GM19452 (cell line): Measurements from ENCODE around the gene LYAR.

Experiments used
- ATAC-seq: cut with Tn5 transposase; IDR thresholded peaks from one replicate; pipeline ENCODE4 v1.9.1; 2021; ENCODE audit not compliant: unreplicated experiment

Gene LYAR, protein sequence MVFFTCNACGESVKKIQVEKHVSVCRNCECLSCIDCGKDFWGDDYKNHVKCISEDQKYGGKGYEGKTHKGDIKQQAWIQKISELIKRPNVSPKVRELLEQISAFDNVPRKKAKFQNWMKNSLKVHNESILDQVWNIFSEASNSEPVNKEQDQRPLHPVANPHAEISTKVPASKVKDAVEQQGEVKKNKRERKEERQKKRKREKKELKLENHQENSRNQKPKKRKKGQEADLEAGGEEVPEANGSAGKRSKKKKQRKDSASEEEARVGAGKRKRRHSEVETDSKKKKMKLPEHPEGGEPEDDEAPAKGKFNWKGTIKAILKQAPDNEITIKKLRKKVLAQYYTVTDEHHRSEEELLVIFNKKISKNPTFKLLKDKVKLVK

DNA sequence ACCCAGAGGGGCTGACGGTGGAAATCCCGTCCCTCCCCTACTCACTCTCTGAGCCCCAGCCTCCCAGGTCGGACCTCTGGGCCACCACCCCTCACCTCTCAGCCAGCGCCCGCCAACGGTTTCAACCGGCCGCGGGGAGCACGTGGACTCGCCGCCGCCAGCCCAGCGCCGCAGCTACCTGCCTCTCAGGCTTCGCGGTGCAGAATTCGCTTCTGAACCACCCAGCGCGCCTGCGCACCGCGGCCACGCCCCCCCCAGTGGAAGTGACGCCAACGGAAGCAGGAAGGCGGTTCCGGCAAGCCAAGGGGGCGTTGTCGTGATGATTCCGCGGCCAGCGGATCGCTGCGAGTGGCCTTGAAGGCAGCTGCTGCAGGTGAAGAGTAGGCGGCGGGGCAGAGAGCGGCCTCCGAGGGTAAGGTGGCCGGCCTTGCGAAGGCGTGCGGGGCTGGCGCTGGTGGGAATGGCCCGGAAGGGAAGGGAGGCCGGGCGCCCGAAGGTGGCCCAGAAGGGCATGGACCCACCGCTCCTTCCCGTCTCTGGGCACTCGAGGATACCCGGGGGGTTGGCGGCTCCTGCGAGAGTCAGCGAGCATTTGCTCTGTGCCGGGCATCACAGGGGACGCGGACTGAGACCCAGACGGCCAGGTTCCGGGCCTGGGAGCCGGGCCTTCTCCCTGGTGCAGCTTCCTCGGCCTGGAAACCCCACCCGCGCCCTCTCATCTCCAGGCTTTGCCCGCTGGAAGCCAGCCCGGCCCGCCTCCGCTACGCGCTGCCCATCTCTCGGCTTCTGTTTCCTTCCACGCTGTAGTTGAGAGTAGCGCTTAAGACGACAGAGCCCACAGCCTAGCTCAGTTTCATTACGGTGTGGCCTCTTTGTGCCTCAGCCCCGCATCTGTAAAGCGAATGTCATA is at the start of gene LYAR, which contains the start of gene ZBTB49:
TSS of gene LYAR (minus strand) at position 214 of the 910 bp plus-strand sequence. CDS start 6,412 bp downstream, outside the sequence.
TSS of gene ZBTB49 (plus strand) at position 311 of the 910 bp plus-strand sequence. CDS start 9,695 bp downstream, outside the sequence.
- ATAC-seq = peak; percentile 88

DNA sequence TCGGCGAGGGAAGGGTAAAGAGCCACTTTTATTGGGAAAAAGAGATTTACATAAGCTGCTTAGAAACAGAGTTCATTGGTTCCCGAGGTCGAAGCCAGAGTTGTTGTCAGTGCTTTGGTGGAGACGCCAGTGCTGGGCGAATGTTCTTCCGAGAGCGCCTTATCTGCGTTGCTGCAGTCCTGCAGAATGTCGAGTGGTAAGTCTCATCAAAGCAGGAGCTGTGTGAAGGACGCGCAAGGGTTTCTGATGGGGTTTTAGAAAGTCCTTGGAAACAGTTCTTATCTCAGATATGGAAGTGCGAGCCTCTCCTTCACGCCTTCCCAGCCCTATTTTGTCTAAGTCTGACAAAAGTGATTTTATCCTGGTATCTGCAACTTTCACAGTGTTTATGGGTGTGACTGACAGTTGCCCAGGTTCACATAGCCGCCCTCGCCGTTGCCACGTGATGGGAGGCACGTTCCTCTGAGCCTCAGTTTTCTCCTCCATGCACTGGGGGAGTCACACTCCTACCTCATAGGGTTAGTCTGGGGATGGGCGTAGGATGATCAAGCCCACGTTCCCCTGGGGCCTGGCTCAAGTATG is 49.6 kb upstream of the LYAR start:
- no peak for ATAC-seq

DNA sequence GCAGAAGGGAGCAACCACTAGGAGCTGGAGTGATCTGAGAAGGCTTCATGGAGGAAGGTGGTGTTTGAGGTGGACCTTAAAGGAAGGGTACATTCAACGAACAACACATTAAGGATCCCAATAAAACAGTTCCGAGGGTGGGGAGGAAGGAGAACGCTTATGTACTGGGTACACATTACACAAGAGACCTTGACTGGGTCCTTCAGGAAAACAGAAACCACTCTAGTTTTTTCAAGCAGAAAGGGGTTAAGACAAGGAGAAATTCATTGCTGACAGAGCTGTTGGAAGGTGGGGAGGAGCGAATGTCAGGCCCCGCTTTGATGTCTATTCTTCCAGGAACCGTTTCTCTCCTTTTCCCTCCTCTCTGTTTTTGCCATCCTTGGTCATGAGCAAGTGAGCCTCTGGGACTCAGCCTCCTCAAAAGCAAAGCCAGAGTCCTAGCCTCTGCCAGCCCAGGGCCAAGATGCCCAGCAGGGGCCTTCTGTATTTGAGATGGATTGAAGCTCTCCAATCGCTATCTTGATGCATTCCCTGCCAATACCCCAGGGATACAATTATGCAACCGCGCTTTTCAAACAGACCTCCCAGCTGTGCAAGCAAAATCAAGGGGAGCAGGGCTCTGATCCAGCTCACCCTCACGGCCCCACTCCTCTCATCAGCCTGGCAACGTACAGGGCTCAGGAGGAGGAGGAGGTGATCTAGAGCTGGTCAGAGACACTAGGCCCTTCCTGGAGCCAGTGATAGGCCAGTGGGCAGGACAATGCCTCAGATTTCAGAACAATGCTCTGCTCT is 48.5 kb upstream of the LYAR start:
- ATAC-seq = no peak

DNA sequence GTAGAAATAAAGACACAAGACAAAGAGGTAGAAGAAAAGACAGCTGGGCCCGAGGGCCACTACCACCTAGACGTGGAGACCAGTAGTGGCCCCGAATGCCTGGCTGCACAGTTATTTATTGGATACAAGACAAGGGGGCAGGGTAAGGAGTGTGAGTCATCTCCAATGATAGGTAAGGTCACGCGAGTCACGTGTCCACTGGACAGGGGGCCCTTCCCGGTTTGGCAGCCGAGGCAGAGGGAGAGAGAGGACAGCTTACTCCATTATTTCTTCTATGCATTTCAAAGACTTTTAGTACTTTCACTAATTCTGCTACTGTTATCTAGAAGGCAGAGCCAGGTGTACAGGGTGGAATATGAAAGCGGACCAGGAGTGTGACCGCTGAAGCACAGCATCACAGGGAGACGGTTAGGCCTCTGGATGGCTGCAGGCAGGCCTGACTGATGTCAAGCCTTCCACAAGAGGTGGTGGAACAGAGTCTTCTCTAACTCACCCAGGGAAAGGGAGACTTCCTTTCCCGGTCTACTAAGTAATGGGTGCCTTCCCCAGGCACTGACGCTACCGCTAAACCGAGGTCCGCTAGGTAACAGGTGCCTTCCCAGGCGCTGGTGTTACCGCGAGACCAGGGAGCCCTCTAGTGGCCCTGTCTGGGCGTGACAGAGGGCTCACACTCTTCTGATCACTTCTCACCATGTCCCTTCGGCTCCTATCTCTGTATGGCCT is 45.0 kb upstream of the LYAR start:
- peak; percentile 82 for ATAC-seq

DNA sequence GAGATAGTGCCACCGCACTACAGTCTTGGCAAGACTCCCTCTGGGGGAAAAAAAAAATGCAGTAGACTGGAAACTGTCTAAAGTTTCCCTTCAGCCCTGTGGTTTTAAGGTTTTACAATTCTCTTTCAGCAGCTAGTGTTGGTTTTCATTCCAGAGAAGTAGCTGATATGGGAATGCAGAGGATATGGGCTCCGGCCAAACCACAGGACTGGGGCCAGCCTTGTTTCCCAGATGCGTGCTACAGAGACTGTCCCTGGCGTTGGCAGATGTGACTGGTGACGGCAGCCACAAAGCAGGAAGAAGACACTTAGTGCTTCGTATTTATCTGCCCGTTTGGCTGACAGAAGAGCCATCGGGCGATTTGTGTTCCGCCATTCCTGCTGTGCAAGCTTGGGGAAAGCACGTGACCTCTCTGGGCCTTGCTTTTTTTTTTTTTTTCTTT is 43.3 kb upstream of the LYAR start:
- no peak for ATAC-seq

DNA sequence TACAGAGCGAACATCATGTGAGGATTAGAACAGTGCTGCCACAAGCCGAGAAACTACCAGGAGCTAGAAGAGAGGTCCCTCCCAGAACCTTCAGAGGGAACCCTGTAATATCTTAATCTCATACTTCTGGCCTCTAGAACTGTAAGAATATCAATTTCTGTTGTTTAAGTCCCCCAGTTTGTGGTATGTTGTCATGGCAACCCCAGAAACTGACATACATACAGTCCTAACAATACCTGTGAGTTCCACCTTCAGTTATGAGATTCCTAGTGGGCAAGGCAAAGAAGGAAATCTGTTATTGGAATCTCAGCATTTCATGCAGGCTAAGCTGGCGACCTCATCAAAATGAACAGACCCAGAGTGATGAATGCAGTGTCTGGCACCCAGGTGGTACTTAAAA is 42.6 kb upstream of the LYAR start:
- ATAC-seq = no peak

DNA sequence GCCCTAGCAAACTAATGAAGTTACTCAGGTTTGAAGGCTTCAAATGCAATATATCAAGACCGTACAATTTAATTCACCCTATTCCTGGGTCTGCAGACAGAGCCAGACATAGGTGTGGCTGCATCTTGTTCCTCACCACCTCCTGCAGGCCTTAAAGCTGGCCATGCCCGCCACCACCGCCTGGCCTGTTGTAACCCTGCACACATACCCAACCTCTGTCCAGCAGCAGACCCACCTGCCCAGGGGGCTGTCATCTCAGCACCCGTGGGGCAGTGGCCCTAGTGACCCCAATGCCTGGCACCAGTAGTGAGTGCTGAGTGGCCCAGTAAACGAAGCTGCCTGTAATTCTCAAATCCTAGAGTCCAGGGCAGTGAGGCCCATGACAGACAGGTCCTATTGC is 40.8 kb upstream of the LYAR start:
- ATAC-seq = no peak

DNA sequence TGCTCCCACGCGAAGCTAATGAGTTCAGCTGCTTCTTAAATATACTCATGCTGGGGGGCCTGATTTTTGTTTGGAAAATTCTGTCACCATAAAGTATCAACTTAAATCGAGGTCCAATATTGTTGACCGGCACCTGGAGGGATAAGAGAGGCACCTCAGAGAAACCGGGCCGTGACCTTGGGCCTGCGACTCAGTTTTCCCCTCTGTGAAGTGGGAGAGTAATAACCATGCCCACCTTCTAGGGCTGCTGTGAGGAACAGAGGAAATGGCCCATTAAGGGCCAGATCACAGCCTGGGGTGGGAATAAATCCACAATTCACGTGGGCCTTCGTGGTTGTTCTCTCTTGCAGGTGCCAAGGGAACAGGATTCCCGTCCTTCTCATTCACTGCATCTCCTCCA is 39.5 kb upstream of the LYAR start:
- ATAC-seq = no peak

DNA sequence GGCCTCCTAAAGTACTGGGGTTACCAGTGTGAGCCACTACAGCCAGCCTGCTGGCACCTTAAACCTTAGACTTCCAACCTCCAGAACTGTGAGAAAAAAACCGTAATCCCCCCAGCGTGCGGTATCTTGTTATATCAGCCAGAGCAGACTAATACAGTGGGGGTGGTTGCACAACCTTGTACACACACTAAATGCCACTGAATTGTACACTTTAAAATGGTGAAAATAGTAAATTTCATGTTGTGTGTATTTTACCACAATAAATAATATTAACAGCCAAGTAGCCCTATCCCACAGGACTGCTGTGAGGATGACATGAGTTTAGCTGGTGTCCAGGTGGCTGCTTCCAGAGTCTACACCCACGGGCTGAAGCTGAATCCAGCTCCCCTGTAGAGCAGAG is 38.9 kb upstream of the LYAR start:
- ATAC-seq = no peak

DNA sequence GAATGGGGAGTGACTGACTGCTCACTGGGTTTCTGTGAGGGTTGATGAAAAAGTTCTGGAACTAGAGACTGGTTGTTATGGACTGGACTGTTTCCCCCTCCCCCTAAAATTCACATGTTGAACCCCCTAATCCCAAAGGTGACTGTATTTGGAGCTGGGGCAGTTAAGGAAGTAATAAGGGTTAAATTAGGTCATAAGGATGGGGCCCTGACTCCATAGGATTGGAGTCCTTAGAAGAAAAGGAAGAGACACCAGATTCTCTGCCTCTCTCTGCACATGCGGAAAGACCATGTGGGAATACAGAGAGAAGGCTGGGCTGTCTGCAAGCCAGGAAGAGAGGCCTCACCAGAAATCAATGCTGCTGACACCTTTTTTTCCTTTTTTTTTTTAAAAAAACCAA is 38.3 kb upstream of the LYAR start:
- no peak for ATAC-seq

DNA sequence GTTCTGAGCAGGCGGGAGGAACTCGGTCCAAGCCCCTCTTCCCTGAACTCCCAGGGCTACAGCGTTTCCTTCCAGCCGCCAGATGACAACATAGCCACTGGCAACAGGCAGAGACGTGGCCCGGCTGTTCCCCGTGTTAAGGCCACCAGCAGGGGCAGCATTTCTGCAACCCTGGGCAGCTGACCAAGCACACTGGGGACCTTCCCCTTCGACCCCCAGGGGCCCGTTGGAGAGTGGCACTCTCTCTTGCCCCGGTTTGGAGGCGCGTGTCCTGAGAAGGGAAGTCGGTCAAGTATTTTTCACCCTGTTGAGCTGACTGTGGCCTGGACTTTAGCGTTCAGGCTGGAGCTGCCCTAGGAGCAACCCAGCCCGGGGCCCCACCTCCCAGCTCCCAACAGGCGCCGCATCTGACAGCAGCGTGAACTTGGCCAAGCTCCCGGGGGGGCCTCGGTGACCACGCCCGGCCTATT is 37.7 kb upstream of the LYAR start:
- ATAC-seq = no peak

DNA sequence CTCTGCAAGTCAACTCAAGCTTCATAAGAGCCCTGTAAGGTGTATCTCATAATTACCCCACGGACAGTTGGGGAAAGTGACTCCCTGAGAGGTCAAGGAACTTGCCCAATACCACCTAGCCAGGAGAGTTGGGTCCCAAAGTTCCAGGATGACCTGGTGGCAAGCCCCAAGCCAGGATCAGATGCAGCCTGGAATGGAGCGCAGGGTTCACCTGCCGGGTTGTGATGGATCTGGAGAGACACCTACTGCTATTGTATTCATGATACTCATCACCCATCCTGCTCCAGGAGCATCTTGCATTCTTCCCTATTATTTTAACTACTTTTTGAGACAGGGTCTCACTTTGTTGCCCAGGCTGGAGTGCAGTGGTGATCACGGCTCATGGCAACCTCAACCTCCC is 36.2 kb upstream of the LYAR start:
- ATAC-seq = no peak

DNA sequence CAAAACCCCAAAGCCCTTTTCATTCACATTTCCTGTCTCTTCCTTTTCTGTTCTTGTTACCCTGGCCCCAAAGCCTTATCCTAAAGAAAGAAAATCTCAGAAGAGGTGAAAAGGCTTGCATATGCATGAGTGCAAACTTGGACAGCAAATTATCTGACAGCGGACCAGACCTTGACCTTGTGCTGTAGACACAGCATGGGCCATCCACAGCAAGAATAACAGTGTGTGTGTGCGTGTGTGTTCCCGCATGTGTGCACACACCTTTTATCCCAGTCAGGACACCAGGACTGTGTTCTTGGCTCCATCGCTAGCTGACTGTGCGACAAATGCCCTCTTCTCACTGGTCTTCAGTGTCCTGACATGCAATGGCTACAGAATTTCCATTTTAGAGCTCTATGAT is 35.4 kb upstream of the LYAR start:
- no peak for ATAC-seq

DNA sequence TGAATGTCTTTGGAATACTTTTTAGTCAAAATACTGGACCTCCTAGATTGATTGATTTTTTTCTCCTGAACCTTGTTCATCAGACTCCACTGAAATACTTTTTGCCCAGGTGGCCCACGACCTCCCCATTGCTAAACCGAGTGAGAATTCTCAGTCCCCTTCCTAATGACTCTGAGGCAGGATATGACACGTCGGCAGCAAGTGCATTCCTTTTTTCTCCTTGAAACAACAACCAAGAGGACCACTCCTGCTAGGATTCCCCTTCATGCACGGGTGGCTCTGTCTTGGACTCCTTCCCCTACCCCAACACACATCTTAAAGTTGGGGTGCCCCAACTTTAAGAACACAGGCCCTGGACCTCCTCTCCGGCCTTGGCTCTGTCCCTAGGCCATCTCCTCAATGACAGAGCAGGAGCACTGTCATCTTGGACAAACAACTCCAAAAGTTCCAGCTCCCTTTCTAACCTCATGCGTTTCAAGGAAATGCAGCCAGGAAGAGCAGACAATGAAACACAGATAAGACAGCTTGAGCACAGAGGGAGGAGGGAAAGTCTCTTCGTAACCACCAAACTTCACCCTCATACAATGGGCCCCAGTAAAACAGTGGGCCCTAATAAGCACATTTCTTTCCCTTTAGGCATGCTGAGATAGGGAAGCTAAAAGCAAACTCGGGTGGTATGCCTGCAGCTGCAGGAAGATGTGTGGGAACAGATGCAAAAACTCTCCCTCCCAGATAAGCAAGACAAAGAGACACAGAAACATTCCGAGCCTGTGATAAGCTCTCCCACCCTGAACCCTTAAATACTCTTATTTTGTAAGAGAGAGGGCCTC is 34.0 kb upstream of the LYAR start:
- ATAC-seq = no peak

DNA sequence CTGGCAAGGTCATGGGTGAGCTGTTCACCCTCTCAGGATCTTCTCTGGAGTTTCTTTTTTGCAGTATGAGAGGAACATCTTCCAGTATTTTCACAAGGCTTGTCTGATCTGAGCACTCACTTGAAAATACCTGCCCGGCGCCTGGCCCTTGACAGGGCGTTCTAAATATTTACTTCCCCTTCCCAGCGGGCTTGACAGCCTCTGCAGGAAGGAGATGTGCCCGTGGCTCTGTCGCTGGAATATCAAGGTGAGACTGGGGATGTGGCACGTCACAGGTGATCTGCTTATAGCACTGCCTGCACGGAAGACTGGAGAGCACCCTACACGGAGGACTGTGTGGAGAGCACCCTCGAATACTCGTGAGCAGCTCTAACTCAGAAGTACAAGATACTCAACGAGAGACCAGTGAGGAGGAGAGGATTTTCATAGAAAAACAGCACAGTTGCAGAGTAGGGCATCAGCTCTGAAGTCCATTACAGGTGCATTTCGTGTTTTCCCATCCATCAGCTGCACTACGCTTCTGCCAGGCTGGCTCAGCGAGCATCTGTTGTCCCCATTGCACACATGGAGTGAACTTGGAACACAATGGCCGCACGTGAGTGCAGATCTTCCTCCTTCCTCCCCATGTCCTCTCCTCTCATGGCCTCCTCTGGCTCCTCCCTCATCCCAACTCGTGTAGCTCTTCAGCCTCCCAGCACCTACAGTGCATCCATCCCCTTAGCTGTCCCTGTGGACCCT is 32.2 kb upstream of the LYAR start:
- no peak for ATAC-seq

DNA sequence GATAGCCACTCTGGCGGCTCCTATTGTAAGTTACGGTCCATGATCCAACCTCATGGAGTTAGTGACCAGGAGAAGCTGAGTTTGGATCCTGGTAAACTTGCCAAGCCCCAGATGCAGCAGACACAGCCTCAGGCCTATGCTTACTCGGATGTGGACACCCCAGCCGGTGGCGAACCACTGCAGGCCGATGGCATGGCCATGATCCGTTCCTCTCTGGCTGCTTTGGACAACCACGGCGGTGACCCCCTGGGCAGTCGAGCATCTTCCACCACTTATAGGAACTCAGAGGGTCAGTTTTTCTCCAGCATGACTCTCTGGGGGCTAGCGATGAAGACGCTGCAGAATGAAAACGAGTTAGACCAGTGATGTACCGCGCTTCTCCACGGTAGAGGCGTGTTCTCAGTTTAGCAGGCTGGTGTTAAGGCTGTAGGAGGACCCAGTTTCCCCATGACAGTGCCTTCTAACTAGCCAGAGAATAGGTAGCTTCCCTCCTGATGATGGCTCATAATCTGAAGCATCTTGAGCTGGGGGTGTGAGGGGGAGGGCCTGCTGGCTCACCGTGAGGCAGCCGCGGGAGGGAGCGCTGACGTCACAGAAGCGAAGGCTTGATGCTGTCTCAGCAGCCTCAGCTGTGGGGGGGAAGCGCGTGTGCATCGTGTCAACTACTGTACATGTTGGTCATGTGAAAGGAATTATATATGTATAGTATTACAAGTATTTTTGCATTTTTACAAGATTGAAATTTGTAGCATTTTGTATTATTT is 31.2 kb upstream of the LYAR start:
- ATAC-seq = no peak

DNA sequence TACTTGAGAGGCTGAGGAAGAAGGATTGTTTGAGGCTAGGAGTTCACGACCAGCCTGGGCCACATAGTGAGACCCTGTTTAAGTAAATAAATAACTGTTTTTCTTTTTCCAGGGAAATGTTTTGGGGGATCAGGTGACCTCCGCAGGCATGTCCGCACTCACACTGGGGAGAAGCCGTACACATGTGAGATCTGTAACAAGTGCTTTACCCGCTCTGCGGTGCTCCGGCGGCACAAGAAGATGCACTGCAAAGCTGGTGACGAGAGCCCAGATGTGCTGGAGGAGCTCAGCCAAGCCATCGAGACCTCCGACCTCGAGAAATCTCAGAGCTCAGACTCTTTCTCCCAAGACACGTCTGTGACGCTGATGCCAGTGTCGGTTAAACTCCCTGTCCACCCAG is 30.6 kb upstream of the LYAR start:
- ATAC-seq = no peak
